Measurements from ENCODE around the gene STK39. TPM values are rescaled to one million over a fixed set of nuclear protein-coding genes. Genes with fewer than 3 reads are reported as not detected.

The STK39 gene
- total RNA-seq, 1 donor: 2.7 TPM

GRCh38 chr2:168244318-168244717 lies 3.1 kb downstream of the STK39 start:
- no peak for DNase-seq (ENCODE audit: low read depth in 2 of 3, low spot score in 2 of 3)

GRCh38 chr2:168243061-168243460 lies 4.3 kb downstream of the STK39 start:
- no peak for DNase-seq (ENCODE audit: low read depth in 2 of 3, low spot score in 2 of 3)

GRCh38 chr2:168241746-168242145 lies 5.6 kb downstream of the STK39 start:
- no peak for DNase-seq (ENCODE audit: low read depth in 2 of 3, low spot score in 2 of 3)

- DNase-seq (ENCODE audit: low read depth in 2 of 3, low spot score in 2 of 3): no peak
These were observed 6.2 kb downstream of the STK39 start for GRCh38 chr2:168241208-168241607.

- no peak for DNase-seq (ENCODE audit: low read depth in 2 of 3, low spot score in 2 of 3)
These were observed 8.1 kb downstream of the STK39 start for GRCh38 chr2:168239281-168239680.

GRCh38 chr2:168237741-168238140 lies 9.7 kb downstream of the STK39 start:
- no peak for DNase-seq (ENCODE audit: low read depth in 2 of 3, low spot score in 2 of 3)

GRCh38 chr2:168234407-168235085 lies 12.8 kb downstream of the STK39 start:
- no peak for DNase-seq (ENCODE audit: low read depth in 2 of 3, low spot score in 2 of 3)

GRCh38 chr2:168233726-168234406 lies 13.5 kb downstream of the STK39 start:
- no peak for DNase-seq (ENCODE audit: low read depth in 2 of 3, low spot score in 2 of 3)

- DNase-seq (ENCODE audit: low read depth in 2 of 3, low spot score in 2 of 3): no peak
These were observed 14.2 kb downstream of the STK39 start for GRCh38 chr2:168233166-168233565.

GRCh38 chr2:168231609-168232241 lies 15.7 kb downstream of the STK39 start:
- DNase-seq (ENCODE audit: low read depth in 2 of 3, low spot score in 2 of 3): no peak

GRCh38 chr2:168230389-168230788 lies 17.0 kb downstream of the STK39 start:
- no peak for DNase-seq (ENCODE audit: low read depth in 2 of 3, low spot score in 2 of 3)

- DNase-seq (ENCODE audit: low read depth in 2 of 3, low spot score in 2 of 3): no peak
These were observed 23.0 kb downstream of the STK39 start for GRCh38 chr2:168224346-168224745.

- DNase-seq (ENCODE audit: low read depth in 2 of 3, low spot score in 2 of 3): no peak
These were observed 25.3 kb downstream of the STK39 start for GRCh38 chr2:168222088-168222487.

- no peak for DNase-seq (ENCODE audit: low read depth in 2 of 3, low spot score in 2 of 3)
These were observed 26.2 kb downstream of the STK39 start for GRCh38 chr2:168220965-168221819.

GRCh38 chr2:168217920-168218319 lies 29.5 kb downstream of the STK39 start:
- DNase-seq (ENCODE audit: low read depth in 2 of 3, low spot score in 2 of 3): no peak

- no peak for DNase-seq (ENCODE audit: low read depth in 2 of 3, low spot score in 2 of 3)
These were observed 30.9 kb downstream of the STK39 start for GRCh38 chr2:168216351-168217005.

GRCh38 chr2:168215813-168216212 lies 31.6 kb downstream of the STK39 start:
- DNase-seq (ENCODE audit: low read depth in 2 of 3, low spot score in 2 of 3): no peak

- DNase-seq (ENCODE audit: low read depth in 2 of 3, low spot score in 2 of 3): no peak
These were observed 34.5 kb downstream of the STK39 start for GRCh38 chr2:168212866-168213265.

- no peak for DNase-seq (ENCODE audit: low read depth in 2 of 3, low spot score in 2 of 3)
These were observed 35.2 kb downstream of the STK39 start for GRCh38 chr2:168212167-168212566.

- DNase-seq (ENCODE audit: low read depth in 2 of 3, low spot score in 2 of 3): no peak
These were observed 35.7 kb downstream of the STK39 start for GRCh38 chr2:168211664-168212163.

All from hematopoietic multipotent progenitor cell (in vitro differentiated cells).